Body of pancreas (tissue), 4 donors: ENCODE results near the gene ANKRD44. TPM values are rescaled to one million over a fixed set of nuclear protein-coding genes. Genes with fewer than 3 reads are reported as not detected.

Source experiments
- ATAC-seq: fragments of 150-250 bp; one replicate; pipeline ENCODE4 v1.9.1; 2016
- DNase-seq, 4 donors: peaks; one replicate each; pipeline ENCODE4 v3.0.0-alpha.2; 2019
- H3K27ac ChIP-seq, 4 donors: fragments of 200-600 bp; sonication (generic); 1 replicate in 3 of 4; 2 replicates in 1 of 4; pipeline versions ENCODE4 v1.5.1 to v1.6.1; 2016 to 2019; ENCODE audit warnings: mild to moderate bottlenecking in 1 of 4, mixed read lengths in 1 of 4, moderate library complexity in 1 of 4
- H3K27me3 ChIP-seq, 2 donors: fragments of 200-600 bp; sonication (generic); one replicate each; pipeline ENCODE4 v1.6.0; 2016; ENCODE audit warnings: mild to moderate bottlenecking in 1 of 2
- H3K36me3 ChIP-seq, 2 donors: fragments of 200-600 bp; sonication (generic); replicated peaks in 1 of 2; 2 replicates each; pipeline ENCODE4 v1.5.1; 2016; ENCODE audit warnings: low read depth in 2 of 2; ENCODE audit not compliant: insufficient read depth in 1 of 2
- H3K4me1 ChIP-seq: fragments of 200-600 bp; sonication (generic); one replicate; pipeline ENCODE4 v1.6.0; 2016
- H3K4me3 ChIP-seq, 2 donors: fragments of 200-600 bp; sonication (generic); 1 replicate in 1 of 2; 2 replicates in 1 of 2; pipeline ENCODE4 v1.5.1; 2016 to 2019
- H3K9me3 ChIP-seq, 3 donors: fragments of 200-600 bp; sonication (generic); 1 replicate in 2 of 3; 2 replicates in 1 of 3; pipeline ENCODE4 v1.5.1; 2016
- POLR2A ChIP-seq, 3 donors: fragments of 450-650 bp; IDR thresholded peaks; one replicate each; pipeline ENCODE4 v1.6.1; 2016; ENCODE audit warnings: antibody characterized with exemption in 3 of 3, mild to moderate bottlenecking in 2 of 3
- WGBS, 2 donors: methylation state at CpG; one replicate each; pipeline ENCODE4 v1.1.5; 2017; 5-methylcytosine and 5-hydroxymethylcytosine counted together
- intact Hi-C: fragments of 100-400 bp; cut with DNase I; formaldehyde crosslinking; loops from one replicate; pipeline ENCODE4 v1.15.1; 2023
- total RNA-seq, 2 donors: library from RNA; depleted of rRNA; stranded (reverse); fragments of >200 nt; gene quantifications; one replicate each; pipeline ENCODE4 v1.1.0, GENCODE V29; 2016
- TF ChIP-seq, protein P1 (sequence below), 7 experiments: fragments of 450-650 bp in 4 of 7; fragments of 200-600 bp in 3 of 7; sonication (generic) in 3 of 7; IDR thresholded peaks; one replicate each; pipeline ENCODE4 v1.5.1; 2016 to 2019; ENCODE audit warnings: antibody characterized with exemption in 7 of 7

The ANKRD44 gene
- total RNA-seq, 2 donors from 2014 or later, result 12.2 TPM

DNA sequence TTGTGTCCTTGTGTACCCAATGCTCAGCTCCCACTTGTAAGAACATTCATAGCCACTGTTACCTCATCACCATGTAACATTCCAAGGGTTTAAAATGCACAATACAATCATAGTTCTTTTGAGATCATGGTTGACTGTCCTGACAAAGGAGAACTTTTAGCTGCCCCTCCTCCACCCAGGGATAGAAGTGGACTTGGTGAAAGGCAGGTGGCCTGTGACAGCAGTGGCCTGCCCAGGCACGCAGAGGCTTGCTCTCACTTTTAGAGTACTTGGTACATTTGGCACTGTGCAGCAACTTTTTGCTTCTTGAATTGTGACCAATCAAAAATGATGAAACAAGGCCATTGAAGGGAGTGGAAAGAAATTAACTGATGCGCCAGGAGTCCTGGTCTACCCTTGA lies 108.7 kb downstream of the ANKRD44 start:
- Histone ChIP-seq H3K4me1 (no peaks in the 10 kb centered on the region), H3K27me3 (no peaks in the 10 kb centered on the region), H3K27ac (no peak overlapping the region), H3K4me3 (no peak overlapping the region), H3K9me3 (no peaks in the 10 kb centered on the region), H3K36me3 (no peaks in the 10 kb centered on the region)
- intact Hi-C loops, result no loop called here
- whole genome bisulfite sequencing, 2 donors, result 94% methylated on average over 2 of the region's 2 CpGs
- DNase-seq, result no peak
- TF ChIP-seq POLR2A (IDR thresholded peaks at IDR 0.05), result no peak
- TF ChIP-seq, protein P1, sequence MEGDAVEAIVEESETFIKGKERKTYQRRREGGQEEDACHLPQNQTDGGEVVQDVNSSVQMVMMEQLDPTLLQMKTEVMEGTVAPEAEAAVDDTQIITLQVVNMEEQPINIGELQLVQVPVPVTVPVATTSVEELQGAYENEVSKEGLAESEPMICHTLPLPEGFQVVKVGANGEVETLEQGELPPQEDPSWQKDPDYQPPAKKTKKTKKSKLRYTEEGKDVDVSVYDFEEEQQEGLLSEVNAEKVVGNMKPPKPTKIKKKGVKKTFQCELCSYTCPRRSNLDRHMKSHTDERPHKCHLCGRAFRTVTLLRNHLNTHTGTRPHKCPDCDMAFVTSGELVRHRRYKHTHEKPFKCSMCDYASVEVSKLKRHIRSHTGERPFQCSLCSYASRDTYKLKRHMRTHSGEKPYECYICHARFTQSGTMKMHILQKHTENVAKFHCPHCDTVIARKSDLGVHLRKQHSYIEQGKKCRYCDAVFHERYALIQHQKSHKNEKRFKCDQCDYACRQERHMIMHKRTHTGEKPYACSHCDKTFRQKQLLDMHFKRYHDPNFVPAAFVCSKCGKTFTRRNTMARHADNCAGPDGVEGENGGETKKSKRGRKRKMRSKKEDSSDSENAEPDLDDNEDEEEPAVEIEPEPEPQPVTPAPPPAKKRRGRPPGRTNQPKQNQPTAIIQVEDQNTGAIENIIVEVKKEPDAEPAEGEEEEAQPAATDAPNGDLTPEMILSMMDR (IDR thresholded peaks at IDR 0.05), result no peak
- no peak for ATAC-seq

DNA sequence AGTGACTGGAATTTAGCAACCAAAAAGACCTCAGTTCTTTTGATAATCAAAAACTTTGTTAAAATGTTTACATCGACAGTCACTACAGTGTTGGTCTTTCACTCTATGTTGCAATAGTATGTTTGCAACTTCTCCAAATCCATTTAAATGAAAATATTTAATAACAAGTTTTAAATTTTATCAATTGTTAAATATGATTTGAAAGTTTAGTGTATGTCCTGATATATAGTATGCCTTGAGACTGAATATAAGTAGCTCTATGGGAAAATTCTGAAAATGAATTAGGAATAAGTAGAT lies 109.9 kb downstream of the ANKRD44 start:
- Histone ChIP-seq H3K27me3 (no peaks in the 10 kb centered on the region), H3K4me3 (no peak overlapping the region), H3K27ac (no peak overlapping the region), H3K9me3 (no peaks in the 10 kb centered on the region), H3K36me3 (no peaks in the 10 kb centered on the region), H3K4me1 (no peaks in the 10 kb centered on the region)
- ATAC-seq, result no peak
- TF ChIP-seq, protein P1 (IDR thresholded peaks at IDR 0.05), result no peak
- no peak for TF ChIP-seq POLR2A (IDR thresholded peaks at IDR 0.05)
- no peak for DNase-seq
- intact Hi-C loops, result no loop called here
- 49 to 61% methylated on average over 1 of the region's 1 CpG for WGBS, 2 donors

DNA sequence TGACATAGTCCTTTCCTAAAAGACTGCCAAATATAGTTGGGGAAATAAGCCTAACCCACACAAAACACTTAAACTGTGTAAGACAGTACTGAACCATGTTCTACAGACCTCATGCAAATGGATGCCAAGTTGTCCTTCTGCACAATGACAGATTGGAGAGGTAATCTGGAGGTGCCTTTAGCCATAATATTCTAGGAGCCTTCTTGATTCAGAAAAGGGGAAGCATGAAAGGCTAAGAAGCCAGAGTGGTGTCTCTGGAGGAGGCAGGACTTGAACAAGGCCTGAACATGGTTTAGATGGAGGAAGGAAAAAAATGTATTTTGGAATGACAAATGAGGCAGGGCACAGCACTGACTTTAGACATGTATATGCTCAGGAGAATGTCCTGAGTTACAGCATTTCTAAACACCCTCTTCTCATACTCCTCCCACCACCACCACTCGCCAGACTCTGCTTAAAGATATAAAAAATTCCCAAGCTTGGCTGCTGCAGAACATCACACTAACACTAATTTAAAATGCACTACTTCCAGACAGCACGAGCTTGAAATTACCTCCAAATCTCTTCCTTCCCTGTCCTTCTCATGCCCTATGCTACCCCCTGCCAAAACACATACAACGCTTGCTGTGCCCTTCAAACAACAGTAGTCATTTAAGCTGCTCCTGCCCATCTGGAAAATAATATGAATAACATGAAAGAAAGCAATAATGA lies 110.4 kb downstream of the ANKRD44 start:
- 63 to 66% methylated on average over 3 of the region's 3 CpGs for WGBS, 2 donors
- Histone ChIP-seq H3K27me3 (no peaks in the 10 kb centered on the region), H3K4me1 (no peaks in the 10 kb centered on the region), H3K27ac (no peak overlapping the region), H3K36me3 (no peaks in the 10 kb centered on the region), H3K4me3 (no peak overlapping the region), H3K9me3 (no peaks in the 10 kb centered on the region)
- TF ChIP-seq, protein P1 (IDR thresholded peaks at IDR 0.05), result no peak
- TF ChIP-seq POLR2A (IDR thresholded peaks at IDR 0.05), result no peak
- intact Hi-C loops, result no loop called here
- DNase-seq, result no peak
- ATAC-seq, result no peak

DNA sequence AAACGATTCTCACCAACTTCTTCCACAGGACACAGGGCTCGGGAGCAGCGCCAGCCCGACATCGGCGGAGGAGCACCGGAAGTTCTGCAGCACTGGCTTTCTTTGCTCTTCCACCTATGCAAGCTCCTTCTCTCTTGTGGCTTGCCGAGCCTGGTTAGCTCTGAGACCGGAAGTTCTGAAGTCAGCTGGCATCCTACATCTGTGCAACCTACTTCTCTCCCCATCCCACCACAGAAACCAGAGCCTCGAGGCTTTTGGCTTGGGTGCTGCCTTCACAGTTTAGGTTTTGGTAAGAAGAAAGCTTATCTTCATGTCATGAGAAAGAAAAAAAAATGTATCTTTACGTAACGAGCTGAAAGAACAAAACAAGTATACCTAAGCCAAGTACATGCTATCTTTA lies 111.7 kb downstream of the ANKRD44 start:
- Histone ChIP-seq H3K27me3 (no peaks in the 10 kb centered on the region), H3K4me1 (no peaks in the 10 kb centered on the region), H3K4me3 (no peak overlapping the region), H3K36me3 (no peaks in the 10 kb centered on the region), H3K27ac (no peak overlapping the region), H3K9me3 (no peaks in the 10 kb centered on the region)
- ATAC-seq, result peak; percentile 24
- intact Hi-C loops, result no loop called here
- 70 to 72% methylated on average over 12 of the region's 12 CpGs for WGBS, 2 donors
- no peak for TF ChIP-seq POLR2A (IDR thresholded peaks at IDR 0.05)
- TF ChIP-seq, protein P1 (IDR thresholded peaks at IDR 0.05), result no peak
- DNase-seq, result peak; percentile 15 to 64 (median 30)

DNA sequence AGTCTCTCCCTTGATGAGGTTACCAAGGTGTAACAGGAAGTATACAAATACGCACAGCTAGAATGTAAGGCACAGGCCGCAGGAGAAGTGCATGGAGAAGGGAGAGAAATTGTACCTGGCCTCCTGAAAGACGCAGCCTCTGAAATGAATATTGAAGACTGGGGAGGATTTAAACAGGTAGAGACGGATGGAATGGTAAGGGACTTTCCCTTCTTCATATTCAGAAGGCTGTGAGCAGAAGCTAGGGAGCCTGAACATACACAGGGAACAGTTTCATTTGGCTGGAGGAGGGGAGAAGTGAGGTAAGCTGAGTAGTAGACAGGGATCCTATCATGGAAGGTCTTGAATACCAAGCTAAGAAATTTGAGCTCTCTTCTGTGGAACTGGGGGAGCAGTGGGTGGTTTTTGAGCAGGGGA lies 112.7 kb downstream of the ANKRD44 start:
- Histone ChIP-seq H3K9me3 (no peaks in the 10 kb centered on the region), H3K4me1 (no peaks in the 10 kb centered on the region), H3K4me3 (no peak overlapping the region), H3K27ac (no peak overlapping the region), H3K36me3 (no peaks in the 10 kb centered on the region), H3K27me3 (no peaks in the 10 kb centered on the region)
- intact Hi-C loops, result no loop called here
- TF ChIP-seq, protein P1 (IDR thresholded peaks at IDR 0.05), result no peak
- TF ChIP-seq POLR2A (IDR thresholded peaks at IDR 0.05), result no peak
- DNase-seq, result no peak
- 87 to 88% methylated on average over 4 of the region's 4 CpGs for WGBS, 2 donors
- ATAC-seq, result no peak
